Measurements from ENCODE around the gene MUC12. TPM values are rescaled to one million over a fixed set of nuclear protein-coding genes. Genes with fewer than 3 reads are reported as not detected.
"Not testable (repeated sequence)": the region's sequence is repeated elsewhere in the genome, so short reads cannot be mapped to it uniquely, and the experiment has no call there.

The MUC12 gene
- total and polyA plus RNA-seq, 4 donors = 1.4 to 5.5 (median 2.8) TPM

DNA sequence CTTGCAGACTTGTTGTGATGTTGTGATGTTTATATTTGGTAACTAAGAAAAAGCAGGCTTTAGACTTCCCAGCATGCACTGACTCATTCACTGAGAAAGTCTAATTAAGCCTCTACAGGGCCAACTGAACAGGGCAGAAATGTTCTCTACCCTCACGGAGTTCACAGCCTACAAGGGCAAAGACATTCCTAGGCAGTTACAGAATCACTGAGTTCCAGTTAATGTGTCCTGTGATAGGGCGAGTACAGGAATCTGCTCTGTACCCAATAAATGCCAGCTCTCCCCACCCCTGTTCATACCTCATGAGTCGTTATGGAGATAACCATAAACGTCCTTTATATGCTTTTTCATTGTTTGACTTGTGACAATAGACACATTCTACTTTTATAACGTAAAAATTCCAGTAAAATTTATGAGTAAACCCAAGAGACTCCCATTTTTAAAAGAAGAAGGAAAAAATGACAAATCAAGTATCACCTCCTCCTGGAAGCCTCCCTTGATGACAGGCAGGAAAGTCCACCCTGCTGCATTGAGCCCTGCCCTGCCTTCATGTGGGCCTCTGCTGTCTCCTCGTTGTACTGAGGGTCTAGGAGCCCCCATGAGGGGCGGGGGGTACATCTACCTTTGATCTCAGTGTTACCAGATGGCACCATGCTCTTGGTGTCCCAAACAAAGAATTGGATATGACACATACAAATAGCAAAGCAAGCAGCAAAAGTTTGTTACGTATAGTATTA is 14.3 kb downstream of the MUC12 start:
- DNase-seq = no peak
- peak; percentile 75 for ATAC-seq (ENCODE audit: insufficient read depth, low FRiP score)
- no peak overlapping the region for H3K9ac ChIP-seq (ENCODE audit: insufficient read depth in 1 of 2, low read length in 2 of 2)
- 54 to 73% methylated on average over 8 of the region's 8 CpGs for WGBS, 2 donors
- H3K4me1 ChIP-seq (ENCODE audit: control insufficient read depth in 5 of 5, insufficient read depth in 5 of 5, low read length in 5 of 5) = no peaks in the 10 kb centered on the region
- no peaks in the 10 kb centered on the region for H3K36me3 ChIP-seq (ENCODE audit: control insufficient read depth in 4 of 4, insufficient read depth in 4 of 4, low read length in 4 of 4)
- H3K27ac ChIP-seq (ENCODE audit: low read depth in 1 of 2, low read length in 1 of 2) = no peak overlapping the region
- no peaks in the 10 kb centered on the region for H3K9me3 ChIP-seq (ENCODE audit: control insufficient read depth in 4 of 4, insufficient read depth in 3 of 4, low read length in 3 of 4)
- TF ChIP-seq, protein P1, sequence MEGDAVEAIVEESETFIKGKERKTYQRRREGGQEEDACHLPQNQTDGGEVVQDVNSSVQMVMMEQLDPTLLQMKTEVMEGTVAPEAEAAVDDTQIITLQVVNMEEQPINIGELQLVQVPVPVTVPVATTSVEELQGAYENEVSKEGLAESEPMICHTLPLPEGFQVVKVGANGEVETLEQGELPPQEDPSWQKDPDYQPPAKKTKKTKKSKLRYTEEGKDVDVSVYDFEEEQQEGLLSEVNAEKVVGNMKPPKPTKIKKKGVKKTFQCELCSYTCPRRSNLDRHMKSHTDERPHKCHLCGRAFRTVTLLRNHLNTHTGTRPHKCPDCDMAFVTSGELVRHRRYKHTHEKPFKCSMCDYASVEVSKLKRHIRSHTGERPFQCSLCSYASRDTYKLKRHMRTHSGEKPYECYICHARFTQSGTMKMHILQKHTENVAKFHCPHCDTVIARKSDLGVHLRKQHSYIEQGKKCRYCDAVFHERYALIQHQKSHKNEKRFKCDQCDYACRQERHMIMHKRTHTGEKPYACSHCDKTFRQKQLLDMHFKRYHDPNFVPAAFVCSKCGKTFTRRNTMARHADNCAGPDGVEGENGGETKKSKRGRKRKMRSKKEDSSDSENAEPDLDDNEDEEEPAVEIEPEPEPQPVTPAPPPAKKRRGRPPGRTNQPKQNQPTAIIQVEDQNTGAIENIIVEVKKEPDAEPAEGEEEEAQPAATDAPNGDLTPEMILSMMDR (IDR thresholded peaks at IDR 0.05; ENCODE audit: control extremely low read depth, extremely low read depth) = no peak
- H3K27me3 ChIP-seq (ENCODE audit: control insufficient read depth in 3 of 3, insufficient read depth in 3 of 3, low read length in 2 of 3) = no peaks in the 10 kb centered on the region
- H3K4me3 ChIP-seq = no peak overlapping the region

DNA sequence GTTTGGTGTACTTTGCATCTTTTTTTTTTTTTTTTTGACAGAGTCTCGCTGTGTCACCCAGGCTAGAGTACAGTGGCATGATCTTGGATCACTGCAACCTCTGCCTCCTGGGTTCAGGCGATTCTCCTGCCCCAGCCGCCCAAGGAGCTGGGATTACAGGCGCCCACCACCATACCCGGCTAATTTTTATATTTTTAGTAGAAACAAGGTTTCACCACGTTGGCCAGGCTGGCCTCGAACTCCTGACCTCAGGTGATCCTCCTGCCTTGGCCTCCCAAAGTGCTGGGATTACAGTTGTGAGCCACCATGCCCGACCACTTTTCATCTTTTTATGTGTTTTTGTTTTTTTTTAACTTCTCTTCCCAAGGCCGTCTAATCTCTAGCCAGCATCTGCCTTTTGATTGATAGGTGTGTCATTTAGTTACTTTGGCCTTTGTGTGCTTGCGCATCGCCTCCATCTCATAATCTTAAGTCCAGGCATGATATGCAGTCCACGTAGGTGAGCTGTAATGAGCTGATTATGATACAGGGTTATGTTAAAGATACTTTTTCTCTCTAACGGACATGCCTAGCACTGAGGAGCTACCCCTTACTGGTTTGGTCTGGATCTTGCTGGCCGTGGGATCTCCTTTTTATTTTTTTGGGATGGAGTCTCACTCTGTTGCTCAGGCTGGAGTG is 15.0 kb downstream of the MUC12 start:
- H3K27ac ChIP-seq (ENCODE audit: low read depth in 1 of 2, low read length in 1 of 2); H3K27me3 ChIP-seq (ENCODE audit: control insufficient read depth in 3 of 3, insufficient read depth in 3 of 3, low read length in 2 of 3); ATAC-seq (ENCODE audit: insufficient read depth, low FRiP score); H3K9ac ChIP-seq (ENCODE audit: insufficient read depth in 1 of 2, low read length in 2 of 2); H3K9me3 ChIP-seq (ENCODE audit: control insufficient read depth in 4 of 4, insufficient read depth in 3 of 4, low read length in 3 of 4); H3K4me1 ChIP-seq (ENCODE audit: control insufficient read depth in 5 of 5, insufficient read depth in 5 of 5, low read length in 5 of 5); DNase-seq; H3K4me3 ChIP-seq; H3K36me3 ChIP-seq (ENCODE audit: control insufficient read depth in 4 of 4, insufficient read depth in 4 of 4, low read length in 4 of 4): not testable (repeated sequence)
- WGBS, 2 donors = 73 to 77% methylated on average over 14 of the region's 14 CpGs

DNA sequence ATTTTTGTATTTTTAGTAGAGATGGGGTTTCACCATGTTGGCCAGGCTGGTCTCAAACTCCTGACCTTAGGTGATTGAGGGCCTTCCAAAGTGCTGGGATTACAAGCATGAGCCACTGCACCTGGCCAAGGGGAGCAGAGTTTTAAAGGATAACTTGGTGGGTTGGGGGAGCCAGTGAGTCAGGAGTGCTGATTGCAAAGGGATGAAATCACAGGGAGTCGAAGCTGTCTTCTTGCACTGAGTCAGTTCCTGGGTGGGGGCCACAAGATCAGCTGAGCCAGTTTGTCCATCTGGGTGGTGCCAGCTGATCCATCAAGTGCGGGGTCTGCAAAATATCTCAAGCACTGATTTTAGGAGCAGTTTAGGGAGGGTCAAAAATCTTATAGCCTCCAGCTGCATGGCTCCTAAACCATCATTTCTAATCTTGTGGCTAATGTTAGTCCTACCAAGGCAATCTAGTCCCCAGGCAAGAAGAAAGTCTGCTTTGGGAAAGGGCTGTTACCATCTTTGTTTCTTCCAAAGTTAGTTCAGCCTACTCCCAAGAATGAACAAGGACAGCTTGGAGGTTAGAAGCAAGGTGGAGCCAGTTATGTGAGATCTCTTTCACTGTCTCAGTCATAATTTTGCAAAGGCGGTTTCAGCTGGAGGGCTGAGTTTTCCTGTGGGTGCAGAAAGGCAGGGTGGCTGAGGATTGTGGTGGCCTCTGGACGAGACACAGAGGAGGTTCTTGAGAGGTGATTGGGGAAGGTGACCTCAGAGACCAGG is 15.8 kb downstream of the MUC12 start:
- ATAC-seq (ENCODE audit: insufficient read depth, low FRiP score); H3K4me1 ChIP-seq (ENCODE audit: control insufficient read depth in 5 of 5, insufficient read depth in 5 of 5, low read length in 5 of 5); H3K4me3 ChIP-seq; H3K9me3 ChIP-seq (ENCODE audit: control insufficient read depth in 4 of 4, insufficient read depth in 3 of 4, low read length in 3 of 4); DNase-seq; H3K9ac ChIP-seq (ENCODE audit: insufficient read depth in 1 of 2, low read length in 2 of 2); H3K27me3 ChIP-seq (ENCODE audit: control insufficient read depth in 3 of 3, insufficient read depth in 3 of 3, low read length in 2 of 3); H3K27ac ChIP-seq (ENCODE audit: low read depth in 1 of 2, low read length in 1 of 2); H3K36me3 ChIP-seq (ENCODE audit: control insufficient read depth in 4 of 4, insufficient read depth in 4 of 4, low read length in 4 of 4): not testable (repeated sequence)
- WGBS, 2 donors = 60 to 69% methylated on average over 4 of the region's 4 CpGs

DNA sequence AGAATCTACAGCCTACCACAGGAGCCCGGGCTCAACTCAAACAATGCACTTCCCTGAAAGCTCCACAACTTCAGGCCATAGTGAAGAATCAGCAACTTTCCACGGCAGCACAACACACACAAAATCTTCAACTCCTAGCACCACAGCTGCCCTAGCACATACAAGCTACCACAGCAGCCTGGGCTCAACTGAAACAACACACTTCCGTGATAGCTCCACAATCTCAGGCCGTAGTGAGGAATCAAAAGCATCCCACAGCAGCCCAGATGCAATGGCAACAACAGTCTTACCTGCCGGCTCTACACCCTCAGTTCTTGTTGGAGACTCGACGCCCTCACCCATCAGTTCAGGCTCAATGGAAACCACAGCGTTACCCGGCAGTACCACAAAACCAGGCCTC is 22.3 kb downstream of the MUC12 start:
- no peaks in the 10 kb centered on the region for H3K9me3 ChIP-seq (ENCODE audit: control insufficient read depth in 4 of 4, insufficient read depth in 3 of 4, low read length in 3 of 4)
- 91 to 92% methylated on average over 9 of the region's 9 CpGs for WGBS, 2 donors
- DNase-seq = no peak

DNA sequence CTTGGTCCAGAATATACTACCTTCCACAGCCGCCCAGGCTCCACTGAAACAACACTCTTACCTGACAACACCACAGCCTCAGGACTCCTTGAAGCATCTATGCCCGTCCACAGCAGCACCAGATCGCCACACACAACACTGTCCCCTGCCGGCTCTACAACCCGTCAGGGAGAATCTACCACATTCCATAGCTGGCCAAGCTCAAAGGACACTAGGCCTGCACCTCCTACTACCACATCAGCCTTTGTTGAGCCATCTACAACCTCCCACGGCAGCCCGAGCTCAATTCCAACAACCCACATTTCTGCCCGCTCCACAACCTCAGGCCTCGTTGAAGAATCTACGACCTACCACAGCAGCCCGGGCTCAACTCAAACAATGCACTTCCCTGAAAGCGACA is 22.9 kb downstream of the MUC12 start:
- not testable (repeated sequence) for H3K27me3 ChIP-seq (ENCODE audit: control insufficient read depth in 3 of 3, insufficient read depth in 3 of 3, low read length in 2 of 3); H3K9me3 ChIP-seq (ENCODE audit: control insufficient read depth in 4 of 4, insufficient read depth in 3 of 4, low read length in 3 of 4); DNase-seq; ATAC-seq (ENCODE audit: insufficient read depth, low FRiP score); H3K27ac ChIP-seq (ENCODE audit: low read depth in 1 of 2, low read length in 1 of 2); H3K4me1 ChIP-seq (ENCODE audit: control insufficient read depth in 5 of 5, insufficient read depth in 5 of 5, low read length in 5 of 5); H3K4me3 ChIP-seq; H3K36me3 ChIP-seq (ENCODE audit: control insufficient read depth in 4 of 4, insufficient read depth in 4 of 4, low read length in 4 of 4); H3K9ac ChIP-seq (ENCODE audit: insufficient read depth in 1 of 2, low read length in 2 of 2)
- WGBS, 2 donors = 89 to 91% methylated on average over 11 to 12 of the region's 12 CpGs

More for the DNA sequence above, 22.3 kb downstream of the MUC12 start:
- ATAC-seq (ENCODE audit: insufficient read depth, low FRiP score) = no peak
- Histone ChIP-seq H3K36me3 (ENCODE audit: control insufficient read depth in 4 of 4, insufficient read depth in 4 of 4, low read length in 4 of 4) (no peaks in the 10 kb centered on the region), H3K4me1 (ENCODE audit: control insufficient read depth in 5 of 5, insufficient read depth in 5 of 5, low read length in 5 of 5) (no peaks in the 10 kb centered on the region), H3K4me3 (no peak overlapping the region), H3K27me3 (ENCODE audit: control insufficient read depth in 3 of 3, insufficient read depth in 3 of 3, low read length in 2 of 3) (no peaks in the 10 kb centered on the region), H3K27ac (ENCODE audit: low read depth in 1 of 2, low read length in 1 of 2) (no peak overlapping the region), H3K9ac (ENCODE audit: insufficient read depth in 1 of 2, low read length in 2 of 2) (no peak overlapping the region)
- TF ChIP-seq, protein P1 (IDR thresholded peaks at IDR 0.05; ENCODE audit: control extremely low read depth, extremely low read depth) = no peak

DNA sequence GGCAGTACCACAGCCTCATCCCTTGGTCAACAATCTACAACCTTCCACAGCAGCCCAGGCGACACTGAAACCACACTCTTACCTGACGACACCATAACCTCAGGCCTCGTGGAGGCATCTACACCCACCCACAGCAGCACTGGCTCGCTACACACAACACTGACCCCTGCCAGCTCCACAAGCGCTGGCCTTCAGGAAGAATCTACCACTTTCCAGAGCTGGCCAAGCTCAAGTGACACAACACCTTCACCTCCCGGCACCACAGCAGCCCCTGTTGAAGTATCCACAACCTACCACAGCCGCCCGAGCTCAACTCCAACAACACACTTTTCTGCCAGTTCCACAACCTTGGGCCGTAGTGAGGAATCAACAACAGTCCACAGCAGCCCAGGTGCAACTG is 25.3 kb downstream of the MUC12 start:
- H3K27ac ChIP-seq (ENCODE audit: low read depth in 1 of 2, low read length in 1 of 2); ATAC-seq (ENCODE audit: insufficient read depth, low FRiP score); H3K4me3 ChIP-seq; H3K36me3 ChIP-seq (ENCODE audit: control insufficient read depth in 4 of 4, insufficient read depth in 4 of 4, low read length in 4 of 4); DNase-seq; H3K9me3 ChIP-seq (ENCODE audit: control insufficient read depth in 4 of 4, insufficient read depth in 3 of 4, low read length in 3 of 4); H3K9ac ChIP-seq (ENCODE audit: insufficient read depth in 1 of 2, low read length in 2 of 2); H3K4me1 ChIP-seq (ENCODE audit: control insufficient read depth in 5 of 5, insufficient read depth in 5 of 5, low read length in 5 of 5); H3K27me3 ChIP-seq (ENCODE audit: control insufficient read depth in 3 of 3, insufficient read depth in 3 of 3, low read length in 2 of 3): not testable (repeated sequence)
- no CpG with 5 or more reads among the region's 9 CpGs for WGBS, 2 donors

All from lung (tissue), 12 donors.